Parietal lobe (tissue), 1 donor: Measurements from ENCODE around the gene RPRD2. TPM values are rescaled to one million over a fixed set of nuclear protein-coding genes. Genes with fewer than 3 reads are reported as not detected.

Experiments used
- total RNA-seq: library from RNA; depleted of rRNA; stranded (reverse); fragments of >200 nt; gene quantifications from one replicate; pipeline ENCODE4 v1.2.3, GENCODE V29; 2014

RPRD2 gene
- 32.9 TPM for total RNA-seq

GRCh38 chr1:150363426-150364230, at the start of gene RPRD2:
TSS of gene RPRD2 (plus strand) at chr1:150364147. CDS start at chr1:150364715, 568 bp downstream.

GRCh38 chr1:150486966-150487762, 123.2 kb downstream of the RPRD2 start, which contains the start of gene TARS2:
TSS of gene TARS2 (plus strand) at chr1:150487419. CDS start at chr1:150487451, 32 bp downstream.

DNA sequence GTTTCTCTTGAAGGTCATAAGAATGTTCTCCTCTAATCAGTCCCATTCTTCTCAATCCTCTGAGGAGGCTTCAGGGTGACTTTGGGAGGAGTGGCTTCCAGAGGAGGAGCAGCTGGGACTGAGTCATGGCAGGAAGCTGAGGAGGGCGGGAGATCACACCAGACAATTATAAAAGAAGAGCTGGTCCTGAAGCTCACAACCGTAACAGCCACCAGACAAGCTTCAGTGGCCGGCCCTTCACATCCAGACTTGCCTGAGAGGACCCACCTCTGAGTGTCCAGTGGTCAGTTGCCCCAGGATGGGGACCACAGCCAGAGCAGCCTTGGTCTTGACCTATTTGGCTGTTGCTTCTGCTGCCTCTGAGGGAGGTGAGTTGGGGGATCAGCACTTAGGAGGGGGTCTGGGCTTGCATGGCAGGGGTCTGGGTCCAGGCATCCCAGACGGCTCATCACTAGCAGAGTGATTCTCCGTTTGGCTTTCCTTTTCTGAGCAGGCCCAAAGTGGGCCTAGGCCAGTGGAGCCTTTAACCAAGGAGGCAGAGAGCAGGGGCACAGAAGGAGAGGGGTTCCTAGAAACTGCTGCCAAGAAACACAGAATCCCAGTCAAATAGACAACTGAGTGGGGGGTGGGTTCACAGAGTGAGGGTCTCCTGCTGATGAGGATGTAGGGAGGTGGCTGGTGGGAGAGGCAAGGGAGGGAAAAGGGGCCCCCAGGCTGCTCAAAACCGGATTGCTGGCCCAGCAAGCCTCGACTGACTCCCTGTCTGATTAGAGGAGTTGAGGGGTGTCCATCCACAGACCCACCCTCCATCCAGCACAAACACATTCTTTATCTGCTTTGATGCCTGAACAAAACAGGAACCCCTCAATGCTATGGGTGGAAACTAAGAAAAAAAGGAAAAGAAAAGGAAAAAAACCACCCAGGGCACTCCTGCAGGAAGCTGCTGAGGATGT, 144.2 kb downstream of the RPRD2 start, which contains the start of gene ECM1:
Gene ECM1, plus strand, starts transcription at position 198 of the 953 bp plus-strand sequence. Its CDS starts 101 bp downstream, at position 299.

DNA sequence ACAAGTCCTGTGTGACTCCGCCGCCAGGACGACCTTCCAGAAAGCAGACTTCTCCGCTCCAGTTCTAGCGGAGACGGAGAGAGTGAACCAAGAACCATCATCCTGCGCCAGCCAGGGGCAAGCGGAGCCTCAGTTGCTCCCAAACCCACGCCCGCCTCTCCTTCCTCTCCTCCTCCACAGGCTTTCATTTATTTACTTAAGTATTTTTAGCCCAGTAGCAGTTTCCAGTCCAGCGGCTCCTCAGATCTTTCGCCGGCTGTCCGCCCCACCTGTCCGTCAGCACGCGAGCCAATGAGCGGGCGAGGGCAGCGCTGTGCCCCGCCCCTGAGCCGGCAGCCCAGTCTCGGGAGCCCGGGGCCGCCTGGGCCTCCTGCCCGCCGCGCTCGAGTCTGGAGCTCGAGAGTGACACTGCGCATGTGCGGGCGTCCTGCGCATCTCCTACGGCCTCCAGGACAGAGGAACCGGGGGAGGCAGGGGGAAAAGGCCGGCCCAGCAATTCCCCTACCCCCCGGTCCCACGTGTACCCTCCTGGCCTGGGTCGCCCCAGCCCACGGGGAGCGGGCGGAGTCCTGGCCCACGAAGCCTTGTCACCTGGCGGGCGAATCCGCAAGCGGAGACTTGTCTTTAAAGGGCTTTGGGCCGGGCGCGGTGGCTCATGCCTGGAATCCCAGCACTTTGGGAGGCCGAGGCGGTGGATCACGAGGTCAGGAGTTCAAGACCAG, 151.5 kb downstream of the RPRD2 start, which contains the start of gene FALEC:
Gene FALEC, plus strand, starts transcription at position 425 of the 722 bp plus-strand sequence.

Other genes with a start within 250 kb of the RPRD2 start
- gene PLEKHO1, start 214.2 kb upstream of the RPRD2 start, total RNA-seq: 69.5 TPM
- 16.0 TPM for gene ANP32E, start 128.0 kb upstream of the RPRD2 start, total RNA-seq
- 1.3 TPM for gene CA14, start 106.4 kb upstream of the RPRD2 start, total RNA-seq
- 64.2 TPM for gene APH1A, start 95.1 kb upstream of the RPRD2 start, total RNA-seq
- 5.0 TPM for gene C1orf54, start 91.4 kb upstream of the RPRD2 start, total RNA-seq
- 2.8 TPM for gene CIART, start 81.6 kb upstream of the RPRD2 start, total RNA-seq
- gene MRPS21, start 70.3 kb upstream of the RPRD2 start, total RNA-seq: 56.0 TPM
- 86.1 TPM for gene PRPF3, start 42.6 kb upstream of the RPRD2 start, total RNA-seq
- 31.3 TPM for gene TARS2, start 123.3 kb downstream of the RPRD2 start, total RNA-seq
- gene ECM1, start 144.0 kb downstream of the RPRD2 start, total RNA-seq: 2.8 TPM
- 1.9 TPM for gene FALEC, start 151.6 kb downstream of the RPRD2 start, total RNA-seq
- gene ADAMTSL4, start 185.3 kb downstream of the RPRD2 start, total RNA-seq: 0.31 TPM
- gene MCL1, start 215.5 kb downstream of the RPRD2 start, total RNA-seq: 113 TPM